H9 (cell line): ENCODE measurements around the gene PCID2. TPM values are rescaled to one million over a fixed set of nuclear protein-coding genes. Genes with fewer than 3 reads are reported as not detected.
A peak's percentile ranks its signal among the peaks of the same experiment; 100 is the strongest.

Experiments used
- DNase-seq: peaks from one replicate; pipeline ENCODE4 v3.0.0-alpha.2; 2017
- H2AFZ ChIP-seq: one replicate; pipeline ENCODE4 v1.6.1; 2013; ENCODE audit warnings: mild to moderate bottlenecking, low read length, control low read depth, moderate library complexity
- H2AK5ac ChIP-seq: 2 replicates; pipeline ENCODE4 v1.6.1; 2013; ENCODE audit warnings: low read length, control low read depth, mixed read lengths; ENCODE audit not compliant: insufficient read length
- H2BK120ac ChIP-seq: one replicate; pipeline ENCODE4 v1.6.1; 2013; ENCODE audit warnings: low read depth, mild to moderate bottlenecking, low read length, control low read depth, inconsistent platforms; ENCODE audit not compliant: poor library complexity, severe bottlenecking
- H2BK12ac ChIP-seq: 2 replicates; pipeline ENCODE4 v1.6.1; 2013; ENCODE audit warnings: low read length, control low read depth, mixed read lengths, low read depth; ENCODE audit not compliant: insufficient read length
- H2BK15ac ChIP-seq: 2 replicates; pipeline ENCODE4 v1.6.1; 2013; ENCODE audit warnings: low read depth, low read length, control low read depth
- H2BK20ac ChIP-seq: one replicate; pipeline ENCODE4 v1.6.1; 2013; ENCODE audit warnings: low read depth, mild to moderate bottlenecking, low read length, control low read depth, inconsistent platforms; ENCODE audit not compliant: poor library complexity, severe bottlenecking
- H2BK5ac ChIP-seq: 2 replicates; pipeline ENCODE4 v1.6.1; 2013; ENCODE audit warnings: low read length, control low read depth, mixed read lengths; ENCODE audit not compliant: insufficient read length
- H3K14ac ChIP-seq: 2 replicates; pipeline ENCODE4 v1.6.1; 2013; ENCODE audit warnings: low read length, control low read depth; ENCODE audit not compliant: insufficient read depth
- H3K18ac ChIP-seq: 2 replicates; pipeline ENCODE4 v1.6.1; 2013; ENCODE audit warnings: low read depth, mild to moderate bottlenecking, mixed read lengths, low read length, control low read depth; ENCODE audit not compliant: insufficient read length
- H3K23ac ChIP-seq: 2 replicates; pipeline ENCODE4 v1.6.1; 2013; ENCODE audit warnings: low read length, control low read depth, mixed read lengths, low read depth; ENCODE audit not compliant: insufficient read length
- H3K23me2 ChIP-seq: 2 replicates; pipeline ENCODE4 v1.6.1; 2013; ENCODE audit warnings: low read depth, mild to moderate bottlenecking, mixed read lengths, low read length, control low read depth; ENCODE audit not compliant: insufficient read length, poor library complexity, severe bottlenecking
- H3K27ac ChIP-seq: 2 replicates; pipeline ENCODE4 v1.5.1; 2013; ENCODE audit warnings: low read length, control low read depth, mixed read lengths, low read depth; ENCODE audit not compliant: insufficient read length
- H3K27me3 ChIP-seq: 2 replicates; pipeline ENCODE4 v1.6.1; 2013; ENCODE audit warnings: low read length, control low read depth, inconsistent platforms; ENCODE audit not compliant: insufficient read depth
- H3K4ac ChIP-seq: 2 replicates; pipeline ENCODE4 v1.6.1; 2013; ENCODE audit warnings: low read depth, mild to moderate bottlenecking, control low read depth, inconsistent platforms, low read length, moderate library complexity
- H3K4me1 ChIP-seq: 2 replicates; pipeline ENCODE4 v1.6.1; 2013; ENCODE audit warnings: low read length, control low read depth, inconsistent platforms; ENCODE audit not compliant: insufficient read depth
- H3K4me2 ChIP-seq: 2 replicates; pipeline ENCODE4 v1.6.1; 2013; ENCODE audit warnings: low read length, control low read depth, mixed read lengths; ENCODE audit not compliant: insufficient read length, insufficient read depth
- H3K56ac ChIP-seq: 2 replicates; pipeline ENCODE4 v1.6.1; 2013; ENCODE audit warnings: low read depth, mild to moderate bottlenecking, mixed read lengths, low read length, control low read depth; ENCODE audit not compliant: insufficient read length
- H3K79me1 ChIP-seq: 2 replicates; pipeline ENCODE4 v1.6.1; 2013; ENCODE audit warnings: low read depth, mild to moderate bottlenecking, moderate library complexity, low read length, control low read depth, inconsistent platforms; ENCODE audit not compliant: insufficient read depth, poor library complexity, severe bottlenecking
- H3K79me2 ChIP-seq: 2 replicates; pipeline ENCODE4 v1.6.1; 2013; ENCODE audit warnings: low read length, control low read depth, inconsistent platforms; ENCODE audit not compliant: insufficient read depth
- H3K9ac ChIP-seq: 2 replicates; pipeline ENCODE4 v1.6.1; 2013; ENCODE audit warnings: low read length, control low read depth, mixed read lengths; ENCODE audit not compliant: insufficient read length; ENCODE audit errors: extremely low read depth
- H3K9me3 ChIP-seq: one replicate; pipeline ENCODE4 v1.6.1; 2013; ENCODE audit warnings: low read depth, low read length, inconsistent platforms; ENCODE audit not compliant: control insufficient read depth
- H3T11ph ChIP-seq: one replicate; pipeline ENCODE4 v1.6.1; 2013; ENCODE audit warnings: mild to moderate bottlenecking, low read length, control low read depth, inconsistent platforms
- H4K20me1 ChIP-seq: one replicate; pipeline ENCODE4 v1.6.1; 2013; ENCODE audit not compliant: control insufficient read depth, insufficient read length, insufficient read depth
- H4K5ac ChIP-seq: 2 replicates; pipeline ENCODE4 v1.6.1; 2013; ENCODE audit warnings: low read depth, mild to moderate bottlenecking, mixed read lengths, low read length, control low read depth; ENCODE audit not compliant: insufficient read length
- H4K8ac ChIP-seq: replicated peaks from 2 replicates; pipeline ENCODE4 v1.6.1; 2013; ENCODE audit warnings: low read length, control low read depth, mixed read lengths, low read depth; ENCODE audit not compliant: insufficient read length
- H4K91ac ChIP-seq: 2 replicates; pipeline ENCODE4 v1.6.1; 2013; ENCODE audit warnings: low read depth, mild to moderate bottlenecking, moderate library complexity, mixed read lengths, low read length, control low read depth; ENCODE audit not compliant: insufficient read length
- H3K27ac Mint-ChIP-seq, 3 experiments: 2 replicates in 2 of 3; 3 replicates in 1 of 3; pipeline ENCODE4 v1.8.0; 2020 to 2021; ENCODE audit warnings: mixed read lengths in 3 of 3, mild to moderate bottlenecking in 1 of 3, moderate library complexity in 1 of 3
- H3K27me3 Mint-ChIP-seq: 2 replicates; pipeline ENCODE4 v1.8.0; 2021; ENCODE audit warnings: low read depth, mild to moderate bottlenecking, moderate library complexity, mixed read lengths
- H3K36me3 Mint-ChIP-seq, 3 experiments: 2 replicates in 2 of 3; 3 replicates in 1 of 3; pipeline ENCODE4 v1.8.0; 2020 to 2021; ENCODE audit warnings: low read depth in 3 of 3, mixed read lengths in 3 of 3; ENCODE audit not compliant: insufficient read depth in 1 of 3
- H3K4me1 Mint-ChIP-seq, 2 experiments: 2 replicates each; pipeline ENCODE4 v1.8.0; 2020; ENCODE audit warnings: mixed read lengths in 2 of 2
- H3K4me3 Mint-ChIP-seq, 2 experiments: 2 replicates in 1 of 2; 3 replicates in 1 of 2; pipeline ENCODE4 v1.8.0; 2020 to 2021; ENCODE audit warnings: mild to moderate bottlenecking in 2 of 2, mixed read lengths in 2 of 2, moderate library complexity in 1 of 2
- H3K9me3 Mint-ChIP-seq, 2 experiments: 2 replicates in 1 of 2; 3 replicates in 1 of 2; pipeline ENCODE4 v1.8.0; 2020; ENCODE audit warnings: mild to moderate bottlenecking in 2 of 2, mixed read lengths in 2 of 2, moderate library complexity in 1 of 2
- WGBS: extraction: QIAGEN DNeasy Blood & Tissue Kit; methylation state at CpG from one replicate; pipeline ENCODE4 v1.1.7; 2013; ENCODE audit warnings: missing lambda C conversion rate, low lambda C conversion rate, mixed read lengths; ENCODE audit not compliant: insufficient read length; ENCODE audit errors: extremely low coverage; 5-methylcytosine and 5-hydroxymethylcytosine counted together
- total RNA-seq: library from RNA; stranded (reverse); gene quantifications from 2 replicates; pipeline ENCODE4 v1.2.1, GENCODE V29; 2021
- TF ChIP-seq, protein P1 (sequence below): fragments of 200-600 bp; sonication (generic); conservative IDR thresholded peaks from 3 replicates; pipeline ENCODE4 v1.8.0; 2021; ENCODE audit warnings: antibody characterized with exemption, mild to moderate bottlenecking

Gene PCID2
- total RNA-seq, 1 experiment from 2014 or later, result 66.0 TPM

GRCh38 chr13:113161433-113161832 lies 47.0 kb downstream of the PCID2 start:
- Histone ChIP-seq H2AK5ac (no peak overlapping the region), H3K18ac (no peak overlapping the region), H3K4me2 (no peak overlapping the region), H3K4ac (no peak overlapping the region), H3T11ph (no peak overlapping the region), H4K20me1 (no peaks in the 10 kb centered on the region), H2BK15ac (no peak overlapping the region), H3K79me2 (no peaks in the 10 kb centered on the region), H3K23me2 (no peaks in the 10 kb centered on the region), H3K4me1 (no peaks in the 10 kb centered on the region; the same call in 1 of the 2 replicates), H2AFZ (no peak overlapping the region), H3K9ac (no peak overlapping the region), H4K91ac (no peak overlapping the region), H2BK120ac (no peak overlapping the region), H3K79me1 (no peaks in the 10 kb centered on the region), H2BK20ac (no peak overlapping the region), H3K14ac (no peak overlapping the region), H4K5ac (no peak overlapping the region), H3K9me3 (no peaks in the 10 kb centered on the region), H3K27ac (no peak overlapping the region), H2BK5ac (no peak overlapping the region), H3K27me3 (no peaks in the 10 kb centered on the region), H3K56ac (no peak overlapping the region), H3K23ac (no peak overlapping the region), H4K8ac (no peak overlapping the region), H2BK12ac (no peak overlapping the region)
- no peak overlapping the region for H3K4me3 Mint-ChIP-seq
- H3K4me1 Mint-ChIP-seq, result peaks cover 30 to 37% of the 10 kb centered on the region in 2 experiments
- H3K27ac Mint-ChIP-seq, result peak overlapping the region in 1 of 3 experiments; percentile 82; a peak in 2 of 7 replicates
- peak; percentile 29 for DNase-seq
- H3K9me3 Mint-ChIP-seq, result no peaks in the 10 kb centered on the region
- TF ChIP-seq, protein P1, sequence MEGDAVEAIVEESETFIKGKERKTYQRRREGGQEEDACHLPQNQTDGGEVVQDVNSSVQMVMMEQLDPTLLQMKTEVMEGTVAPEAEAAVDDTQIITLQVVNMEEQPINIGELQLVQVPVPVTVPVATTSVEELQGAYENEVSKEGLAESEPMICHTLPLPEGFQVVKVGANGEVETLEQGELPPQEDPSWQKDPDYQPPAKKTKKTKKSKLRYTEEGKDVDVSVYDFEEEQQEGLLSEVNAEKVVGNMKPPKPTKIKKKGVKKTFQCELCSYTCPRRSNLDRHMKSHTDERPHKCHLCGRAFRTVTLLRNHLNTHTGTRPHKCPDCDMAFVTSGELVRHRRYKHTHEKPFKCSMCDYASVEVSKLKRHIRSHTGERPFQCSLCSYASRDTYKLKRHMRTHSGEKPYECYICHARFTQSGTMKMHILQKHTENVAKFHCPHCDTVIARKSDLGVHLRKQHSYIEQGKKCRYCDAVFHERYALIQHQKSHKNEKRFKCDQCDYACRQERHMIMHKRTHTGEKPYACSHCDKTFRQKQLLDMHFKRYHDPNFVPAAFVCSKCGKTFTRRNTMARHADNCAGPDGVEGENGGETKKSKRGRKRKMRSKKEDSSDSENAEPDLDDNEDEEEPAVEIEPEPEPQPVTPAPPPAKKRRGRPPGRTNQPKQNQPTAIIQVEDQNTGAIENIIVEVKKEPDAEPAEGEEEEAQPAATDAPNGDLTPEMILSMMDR, result no peak
- no CpG with 5 or more reads among the region's 16 CpGs for WGBS
- H3K36me3 Mint-ChIP-seq, result no peaks in the 10 kb centered on the region
- peaks cover 29% of the 10 kb centered on the region for H3K27me3 Mint-ChIP-seq
